GM18517 (cell line): ENCODE measurements around the gene CDKN2B-AS1.

Experiments
- ATAC-seq: cut with Tn5 transposase; IDR thresholded peaks from one replicate; pipeline ENCODE4 v1.9.1; 2021; ENCODE audit warnings: mild to moderate bottlenecking, moderate library complexity; ENCODE audit not compliant: unreplicated experiment

The CDKN2B-AS1 gene

DNA sequence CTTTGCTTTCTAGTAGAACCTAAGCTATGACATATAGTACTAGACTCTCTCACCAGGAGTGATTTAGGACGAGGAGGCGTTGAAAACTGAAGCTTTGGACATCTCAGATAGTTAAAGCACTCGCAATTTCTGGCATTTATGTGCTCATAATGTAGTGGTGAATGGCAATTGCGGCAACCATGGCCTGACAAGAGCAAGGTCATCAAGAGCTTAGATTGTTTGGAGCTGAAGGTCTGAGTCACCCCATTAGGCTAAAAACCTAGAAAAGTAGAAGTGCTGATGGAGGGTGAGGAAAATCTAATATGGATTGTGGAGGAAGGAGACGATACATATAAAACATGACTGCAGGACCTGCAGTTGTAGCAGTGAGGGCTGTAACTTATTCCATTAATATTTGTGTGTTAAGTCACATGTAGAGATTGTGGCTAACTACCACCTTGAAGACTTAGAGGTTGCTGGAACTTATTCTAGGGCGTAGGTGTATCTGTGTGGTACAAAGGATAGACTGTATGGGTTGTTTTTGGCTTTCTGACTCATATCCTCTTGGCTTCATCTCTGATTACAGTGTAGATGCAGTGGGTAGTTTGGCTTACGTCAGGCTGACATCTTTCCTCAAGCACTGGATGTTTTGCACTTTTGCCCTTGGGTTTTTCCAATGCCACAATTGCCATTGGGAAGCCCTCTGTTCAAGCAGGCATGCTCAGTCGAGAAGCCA lies 153.4 kb downstream of the CDKN2B-AS1 start:
- no peak for ATAC-seq

DNA sequence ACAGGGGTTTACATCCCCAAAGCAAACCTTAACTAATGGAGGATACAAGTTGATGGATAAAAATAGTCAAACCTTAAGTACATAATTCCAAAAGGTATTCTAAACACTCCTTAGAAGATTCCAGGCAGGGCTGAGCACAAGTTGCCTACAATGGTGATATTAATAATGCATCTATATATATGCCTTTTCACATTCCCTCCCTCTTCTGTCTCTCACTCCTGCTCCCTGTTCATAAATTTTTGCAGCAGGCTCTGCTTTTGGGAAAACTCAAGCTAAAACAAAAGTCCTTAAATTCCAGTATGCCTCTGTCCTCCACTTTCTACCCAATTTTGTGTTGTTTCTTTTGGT lies 153.9 kb downstream of the CDKN2B-AS1 start:
- ATAC-seq, result no peak

- ATAC-seq, result no peak
Measured at GRCh38 chr9:22148876-22149637, 154.5 kb downstream of the CDKN2B-AS1 start.

GRCh38 chr9:22154064-22154463 lies 159.5 kb downstream of the CDKN2B-AS1 start:
- no peak for ATAC-seq

GRCh38 chr9:22156586-22156985 lies 162.0 kb downstream of the CDKN2B-AS1 start:
- ATAC-seq, result no peak

DNA sequence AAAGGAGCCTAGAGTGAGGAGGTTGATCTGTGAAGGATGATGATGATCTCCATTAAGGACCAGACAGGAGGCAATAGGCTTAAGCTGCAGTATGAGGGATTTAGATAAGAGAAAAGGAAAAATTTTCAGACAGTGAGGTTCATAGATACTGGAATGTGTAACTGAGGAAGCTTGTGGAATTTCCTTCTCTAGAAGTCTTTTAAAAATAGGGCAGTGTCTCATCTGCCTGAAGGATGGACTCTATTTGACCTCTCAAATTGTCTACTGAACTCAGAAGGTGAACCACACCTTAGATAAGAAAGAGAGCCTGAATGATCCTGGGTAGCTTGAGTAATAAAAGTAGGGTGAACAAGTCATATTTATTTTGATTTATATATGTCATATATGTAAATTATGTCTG lies 162.7 kb downstream of the CDKN2B-AS1 start:
- no peak for ATAC-seq

DNA sequence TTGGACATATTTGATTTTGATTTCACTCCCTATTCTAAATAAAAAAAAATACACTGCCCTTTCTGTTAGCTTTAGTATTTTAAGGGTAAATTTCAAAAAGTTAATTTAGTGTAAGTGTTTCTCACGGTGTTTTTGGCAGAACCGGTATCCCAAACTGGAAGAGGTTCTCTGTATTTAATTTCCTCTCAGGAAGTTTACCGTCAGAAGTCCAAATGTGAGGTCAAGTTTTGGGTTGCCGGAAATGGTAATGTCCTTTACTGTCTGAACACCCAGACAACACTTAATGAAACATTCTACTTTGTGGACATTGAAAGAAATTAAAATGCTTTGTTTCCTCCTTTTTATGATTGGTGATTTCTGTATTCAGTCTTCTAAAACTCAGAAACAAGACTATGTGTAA lies 163.2 kb downstream of the CDKN2B-AS1 start:
- ATAC-seq, result no peak

DNA sequence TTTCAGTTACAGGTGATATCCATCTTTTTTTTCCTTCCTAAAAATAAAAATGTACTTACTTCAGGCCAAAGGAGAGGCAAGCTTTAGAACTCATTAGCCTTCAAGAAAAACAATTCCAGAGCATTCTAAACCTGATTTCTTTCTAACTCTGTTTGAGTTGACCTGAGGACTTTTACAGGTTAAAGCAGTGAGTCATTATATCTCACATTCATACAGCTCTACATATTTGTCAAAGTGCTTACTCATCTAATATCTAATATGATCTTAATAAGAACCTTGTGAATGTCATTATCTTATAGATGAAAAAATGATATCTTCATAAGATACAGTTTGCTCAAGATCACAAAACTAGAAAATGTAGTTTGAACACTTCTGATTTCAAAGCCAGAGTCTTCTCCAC lies 163.7 kb downstream of the CDKN2B-AS1 start:
- ATAC-seq, result no peak

DNA sequence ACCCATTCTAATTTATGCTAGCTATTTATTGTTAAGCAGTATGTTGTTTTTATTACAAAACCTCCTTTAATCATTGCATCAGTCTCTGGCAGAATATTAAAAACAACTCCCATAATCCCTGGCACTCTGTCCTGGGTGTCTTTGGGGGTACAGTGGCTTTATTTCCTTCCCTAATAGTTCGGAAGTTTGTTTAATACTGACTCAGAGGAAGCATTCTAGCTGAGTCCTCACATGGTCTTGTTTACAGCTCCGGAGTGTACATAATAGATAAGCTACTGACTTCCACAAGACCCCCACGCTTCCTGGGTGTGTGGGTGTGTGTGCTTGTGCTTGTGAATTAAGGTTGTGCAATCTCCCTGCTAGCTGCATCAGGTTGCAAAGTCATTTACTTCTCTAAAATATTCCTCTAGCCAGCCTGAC lies 164.3 kb downstream of the CDKN2B-AS1 start:
- ATAC-seq, result no peak

- no peak for ATAC-seq
Measured at GRCh38 chr9:22159586-22159985, 165.0 kb downstream of the CDKN2B-AS1 start.

GRCh38 chr9:22160221-22160620 lies 165.6 kb downstream of the CDKN2B-AS1 start:
- no peak for ATAC-seq

- no peak for ATAC-seq
Measured at GRCh38 chr9:22165144-22165543, 170.6 kb downstream of the CDKN2B-AS1 start.

DNA sequence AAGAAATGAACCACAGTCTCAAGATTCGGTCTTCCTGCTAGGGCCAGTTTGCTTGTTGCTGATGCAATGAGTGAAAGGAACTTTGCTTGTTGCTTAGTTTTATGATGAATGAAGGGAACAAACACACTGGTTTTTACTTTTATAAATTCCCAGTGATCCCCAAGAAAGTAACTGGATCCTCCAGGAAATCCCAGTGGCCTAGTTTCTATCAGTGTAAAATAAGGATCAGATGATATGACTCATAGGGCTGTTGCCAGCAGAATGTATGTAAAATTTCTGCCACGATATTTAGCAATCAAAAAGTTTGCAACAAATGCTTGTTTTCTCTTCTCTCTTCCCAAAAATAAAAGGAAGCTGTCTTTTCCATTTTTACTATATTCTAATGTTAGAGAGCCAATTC lies 174.7 kb downstream of the CDKN2B-AS1 start:
- no peak for ATAC-seq

DNA sequence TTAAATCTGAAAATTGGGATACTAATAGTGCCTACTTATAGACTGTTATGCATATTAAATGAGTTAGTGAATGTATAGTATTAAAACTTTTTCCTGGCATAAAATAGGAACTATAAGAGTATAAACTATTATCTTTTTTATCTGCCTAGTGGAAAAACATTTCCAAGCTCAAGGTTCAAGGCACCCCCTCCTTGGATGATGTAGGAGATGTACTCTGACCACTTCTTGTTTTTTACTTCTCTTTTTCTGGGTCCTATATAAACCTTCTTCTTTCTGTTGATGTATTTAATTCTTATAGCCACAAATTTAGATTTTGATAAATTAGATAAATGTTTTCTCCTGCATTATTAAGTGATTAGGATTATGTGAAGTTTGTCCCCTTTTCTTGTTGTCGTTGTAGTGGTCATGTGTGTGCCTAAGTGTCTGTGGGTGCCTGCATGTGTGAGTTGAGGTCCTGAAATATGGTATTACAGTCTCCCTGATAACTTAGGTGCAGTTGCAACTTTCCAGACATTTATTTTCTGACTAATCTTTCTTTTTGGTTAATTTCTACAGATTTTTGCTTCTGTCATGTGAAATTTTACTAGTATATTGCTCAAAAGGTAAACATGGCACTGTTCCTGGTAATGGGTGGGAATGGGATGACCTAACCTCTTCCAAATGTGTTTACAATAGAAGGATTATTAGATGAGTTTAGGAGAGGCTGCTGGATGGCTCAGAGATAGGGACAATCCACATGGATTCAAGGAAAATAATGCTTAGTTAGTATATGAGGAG lies 175.3 kb downstream of the CDKN2B-AS1 start:
- no peak for ATAC-seq
